Peyer's patch (tissue), 4 donors: ENCODE data around the gene EGLN2. TPM values are rescaled to one million over a fixed set of nuclear protein-coding genes. Genes with fewer than 3 reads are reported as not detected.
"Not testable (repeated sequence)": the region's sequence is repeated elsewhere in the genome, so short reads cannot be mapped to it uniquely, and the experiment has no call there.

Experiments
- DNase-seq, 3 donors: peaks; one replicate each; pipeline ENCODE4 v3.0.0-alpha.2; 2017 to 2019
- H3K27ac ChIP-seq, 4 donors: fragments of 200-600 bp; sonication (generic); one replicate each; pipeline ENCODE4 v1.5.1; 2016 to 2019
- H3K27me3 ChIP-seq, 2 donors: fragments of 200-600 bp; sonication (generic); one replicate each; pipeline ENCODE4 v1.5.1; 2019
- H3K36me3 ChIP-seq, 3 donors: fragments of 200-600 bp; sonication (generic); one replicate each; pipeline ENCODE4 v1.5.1; 2016 to 2019
- H3K4me1 ChIP-seq, 4 donors: fragments of 200-600 bp; sonication (generic); one replicate each; pipeline ENCODE4 v1.5.1; 2016 to 2019
- H3K4me3 ChIP-seq, 4 donors: fragments of 200-600 bp; sonication (generic); 1 replicate in 3 of 4; 2 replicates in 1 of 4; pipeline ENCODE4 v1.5.1; 2016 to 2019; ENCODE audit warnings: mild to moderate bottlenecking in 1 of 4
- H3K9me3 ChIP-seq, 4 donors: fragments of 200-600 bp; sonication (generic); one replicate each; pipeline ENCODE4 v1.5.1; 2016 to 2019; ENCODE audit warnings: mild to moderate bottlenecking in 1 of 4
- POLR2A ChIP-seq, 2 donors: fragments of 450-650 bp; IDR thresholded peaks; one replicate each; pipeline ENCODE4 v1.5.1; 2017; ENCODE audit warnings: antibody characterized with exemption in 2 of 2, mild to moderate bottlenecking in 2 of 2, moderate library complexity in 2 of 2
- total RNA-seq, 4 donors: library from RNA; depleted of rRNA; stranded (reverse); fragments of >200 nt; gene quantifications; one replicate each; pipeline ENCODE4 v1.1.0, GENCODE V29; 2016
- TF ChIP-seq, protein P1 (sequence below), 6 experiments: fragments of 450-650 bp in 4 of 6; fragments of 200-600 bp in 2 of 6; sonication (generic) in 1 of 6; IDR thresholded peaks; one replicate each; pipeline ENCODE4 v1.5.1; 2017 to 2019; ENCODE audit warnings: antibody characterized with exemption in 6 of 6, mild to moderate bottlenecking in 3 of 6, moderate library complexity in 1 of 6

The EGLN2 gene
- total RNA-seq, 4 donors from 2014 or later, result 75.8 to 96.6 (median 88.1) TPM

DNA sequence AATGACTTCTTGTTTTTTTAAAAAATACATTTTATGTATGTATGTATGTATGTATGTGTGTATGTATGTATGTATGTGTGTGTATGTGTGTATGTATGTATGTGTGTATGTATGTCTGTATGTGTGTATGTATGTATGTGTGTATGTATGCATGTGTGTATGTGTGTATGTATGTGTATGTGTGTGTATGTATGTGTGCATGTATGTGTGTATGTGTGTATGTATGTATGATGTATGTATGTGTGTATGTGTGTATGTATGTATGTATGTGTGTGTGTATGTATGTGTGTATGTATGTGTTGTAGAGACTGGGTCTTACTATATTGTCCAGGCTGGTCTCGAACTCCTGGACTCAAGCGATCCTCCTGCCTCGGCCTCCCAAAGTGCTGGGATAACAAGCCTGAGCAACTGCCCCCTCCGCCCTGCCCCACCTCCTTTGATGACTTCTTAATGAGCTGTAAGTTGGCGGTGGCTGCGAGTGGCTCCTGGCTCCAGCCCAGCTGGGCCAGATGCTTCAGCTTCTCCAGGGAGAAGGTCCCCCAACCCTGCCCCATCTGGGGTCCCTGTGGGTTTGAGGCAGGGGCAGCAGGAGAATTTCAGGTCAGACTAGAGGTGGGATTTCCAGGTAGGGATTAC is 26.6 kb downstream of the EGLN2 start:
- not testable (repeated sequence) for H3K4me1 ChIP-seq, H3K27me3 ChIP-seq, DNase-seq, H3K27ac ChIP-seq, H3K4me3 ChIP-seq, H3K36me3 ChIP-seq, H3K9me3 ChIP-seq

DNA sequence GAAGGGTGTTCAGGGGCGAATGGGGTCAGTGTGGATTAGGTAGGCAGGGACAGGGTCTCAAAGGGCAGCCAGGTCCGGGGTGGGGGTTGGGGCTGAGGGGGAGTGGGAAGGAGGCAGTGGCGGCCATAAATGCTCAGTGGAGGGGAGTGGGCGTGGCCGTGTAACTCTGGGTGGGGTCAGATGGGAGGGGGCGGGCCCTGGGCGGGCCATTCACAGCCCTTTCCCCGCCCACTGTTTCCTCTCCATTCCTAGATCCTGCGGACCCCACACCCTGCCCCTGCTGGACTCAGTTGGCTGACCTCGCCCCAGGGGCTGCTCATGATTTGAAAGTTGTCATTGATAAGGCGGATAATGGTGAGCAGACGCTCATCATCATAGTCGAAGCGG is 27.3 kb downstream of the EGLN2 start:
- not testable (repeated sequence) for H3K4me1 ChIP-seq, H3K4me3 ChIP-seq, H3K27me3 ChIP-seq, DNase-seq, H3K9me3 ChIP-seq, H3K36me3 ChIP-seq, H3K27ac ChIP-seq

DNA sequence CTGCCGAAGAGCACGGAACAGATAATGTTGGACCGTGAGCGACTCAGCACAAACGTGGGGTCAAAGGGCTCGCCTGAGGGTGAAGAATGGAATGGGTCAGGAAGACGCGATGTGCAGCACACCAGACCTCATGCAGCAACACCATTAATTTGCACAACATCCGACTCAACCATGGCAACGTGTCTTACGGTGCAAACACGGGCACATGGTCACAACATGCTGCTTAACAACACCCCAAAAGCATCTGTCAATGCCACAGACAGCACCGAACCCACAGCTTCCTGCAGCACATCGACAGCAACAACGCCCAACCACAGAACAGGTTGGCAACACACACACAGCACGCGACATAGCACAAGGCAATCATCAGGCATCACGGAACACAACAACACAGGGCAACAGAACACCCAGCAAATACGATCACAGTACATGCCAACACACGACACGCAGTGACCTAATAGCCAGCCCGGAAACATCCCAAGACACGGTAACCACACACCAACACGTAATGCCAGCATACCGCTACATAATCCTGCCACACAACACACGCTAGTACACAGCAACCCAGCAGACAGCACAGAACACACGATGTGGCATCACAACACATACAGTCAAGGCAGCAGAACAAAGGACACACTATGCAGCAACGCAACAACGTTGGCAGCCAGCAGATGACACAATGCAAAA is 27.9 kb downstream of the EGLN2 start:
- H3K4me1 ChIP-seq, result peaks cover 0 to 14% (median 0%) of the 10 kb centered on the region in 4 donors
- not testable (repeated sequence) for H3K4me3 ChIP-seq, H3K27me3 ChIP-seq, H3K27ac ChIP-seq, DNase-seq, H3K9me3 ChIP-seq, H3K36me3 ChIP-seq

DNA sequence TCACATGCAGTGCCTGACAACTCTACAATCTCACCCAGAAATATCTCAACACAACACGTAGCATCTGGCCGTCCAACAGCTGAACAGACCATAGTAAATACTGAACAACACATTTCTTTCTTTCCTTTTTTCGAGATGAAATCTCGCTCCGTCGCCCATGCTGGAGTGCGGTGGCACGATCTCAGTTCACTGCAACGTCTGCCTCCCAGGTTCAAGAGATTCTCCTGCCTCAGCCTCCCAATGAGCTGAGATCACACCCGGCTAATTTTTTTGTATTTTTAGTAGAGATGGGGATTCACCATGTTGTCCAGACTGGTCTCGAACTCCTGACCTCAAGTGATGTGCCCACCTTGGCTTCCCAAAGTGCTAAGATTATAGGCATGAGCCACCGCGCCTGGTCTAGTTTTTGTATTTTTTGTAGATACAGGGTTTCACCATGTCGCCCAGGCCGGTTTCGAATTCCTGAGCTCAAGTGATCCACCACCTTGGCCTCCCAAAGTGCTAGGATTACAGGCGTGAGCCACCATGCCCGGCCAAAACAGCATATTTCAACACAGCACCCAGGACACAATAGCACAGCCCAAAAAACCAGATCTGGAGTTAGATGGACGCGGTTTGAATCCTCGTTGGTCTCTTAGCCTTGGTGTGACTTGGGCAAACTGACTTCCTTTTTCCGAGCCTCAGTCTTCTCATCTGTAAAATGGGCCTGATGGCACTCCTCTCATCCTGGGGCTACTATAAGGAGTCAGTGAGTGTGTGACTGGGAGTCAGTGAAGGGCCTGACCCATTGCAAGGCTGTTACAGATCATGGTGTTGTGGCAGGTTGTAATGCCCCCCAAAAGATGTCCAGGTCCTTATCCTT is 28.6 kb downstream of the EGLN2 start:
- Histone ChIP-seq H3K27ac (no peak overlapping the region), H3K4me1 (peaks cover 0 to 12% (median 0%) of the 10 kb centered on the region in 4 donors), H3K27me3 (no peaks in the 10 kb centered on the region), H3K9me3 (no peaks in the 10 kb centered on the region), H3K4me3 (no peak overlapping the region), H3K36me3 (peaks cover 0 to 4% (median 0%) of the 10 kb centered on the region in 3 donors)
- TF ChIP-seq, protein P1, sequence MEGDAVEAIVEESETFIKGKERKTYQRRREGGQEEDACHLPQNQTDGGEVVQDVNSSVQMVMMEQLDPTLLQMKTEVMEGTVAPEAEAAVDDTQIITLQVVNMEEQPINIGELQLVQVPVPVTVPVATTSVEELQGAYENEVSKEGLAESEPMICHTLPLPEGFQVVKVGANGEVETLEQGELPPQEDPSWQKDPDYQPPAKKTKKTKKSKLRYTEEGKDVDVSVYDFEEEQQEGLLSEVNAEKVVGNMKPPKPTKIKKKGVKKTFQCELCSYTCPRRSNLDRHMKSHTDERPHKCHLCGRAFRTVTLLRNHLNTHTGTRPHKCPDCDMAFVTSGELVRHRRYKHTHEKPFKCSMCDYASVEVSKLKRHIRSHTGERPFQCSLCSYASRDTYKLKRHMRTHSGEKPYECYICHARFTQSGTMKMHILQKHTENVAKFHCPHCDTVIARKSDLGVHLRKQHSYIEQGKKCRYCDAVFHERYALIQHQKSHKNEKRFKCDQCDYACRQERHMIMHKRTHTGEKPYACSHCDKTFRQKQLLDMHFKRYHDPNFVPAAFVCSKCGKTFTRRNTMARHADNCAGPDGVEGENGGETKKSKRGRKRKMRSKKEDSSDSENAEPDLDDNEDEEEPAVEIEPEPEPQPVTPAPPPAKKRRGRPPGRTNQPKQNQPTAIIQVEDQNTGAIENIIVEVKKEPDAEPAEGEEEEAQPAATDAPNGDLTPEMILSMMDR (IDR thresholded peaks at IDR 0.05), result no peak
- no peak for TF ChIP-seq POLR2A (IDR thresholded peaks at IDR 0.05)
- DNase-seq, result no peak

DNA sequence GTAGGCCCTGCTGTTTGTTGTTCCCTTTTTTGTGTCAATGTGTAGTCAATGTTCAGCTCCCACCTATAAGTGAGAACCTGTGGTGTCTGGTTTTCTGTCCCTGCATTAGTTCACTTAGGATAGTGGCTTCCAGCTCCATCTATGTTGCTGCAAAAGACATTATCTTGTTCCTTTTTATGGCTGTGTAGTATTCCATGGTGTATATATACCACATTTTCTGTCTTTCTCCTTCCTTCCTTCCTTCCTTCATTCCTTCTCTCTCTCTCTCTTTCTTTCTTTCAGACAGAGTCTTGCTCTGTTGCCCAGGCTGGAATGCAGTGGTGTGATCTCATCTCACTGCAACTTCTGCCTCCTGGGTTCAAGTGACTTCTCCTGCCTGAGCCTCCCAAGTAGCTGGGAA is 30.2 kb downstream of the EGLN2 start:
- peaks cover 0 to 10% (median 0%) of the 10 kb centered on the region in 4 donors for H3K4me1 ChIP-seq
- no peak for DNase-seq
- peaks cover 0 to 4% (median 0%) of the 10 kb centered on the region in 3 donors for H3K36me3 ChIP-seq
- TF ChIP-seq, protein P1 (IDR thresholded peaks at IDR 0.05), result no peak
- TF ChIP-seq POLR2A (IDR thresholded peaks at IDR 0.05), result no peak
- no peak overlapping the region for H3K27ac ChIP-seq
- no peaks in the 10 kb centered on the region for H3K27me3 ChIP-seq
- no peak overlapping the region for H3K4me3 ChIP-seq
- no peaks in the 10 kb centered on the region for H3K9me3 ChIP-seq

DNA sequence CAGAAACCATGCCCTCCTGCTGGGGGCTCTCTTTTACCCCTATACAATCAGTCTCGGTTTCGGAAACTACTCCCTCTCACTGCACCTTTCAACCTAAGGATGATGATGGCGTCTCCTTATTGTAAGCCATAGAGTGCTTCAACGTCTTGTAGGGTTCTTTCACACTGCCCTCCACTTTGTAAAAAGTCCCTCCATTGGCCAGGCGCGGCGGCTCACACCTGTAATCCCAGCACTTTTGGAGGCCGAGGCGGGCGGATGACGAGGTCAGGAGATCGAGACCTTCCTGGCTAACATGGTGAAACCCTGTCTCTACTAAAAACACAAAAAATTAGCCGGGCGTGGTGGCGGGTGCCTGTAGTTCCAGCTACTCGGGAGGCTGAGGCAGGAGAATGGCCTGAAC is 31.8 kb downstream of the EGLN2 start:
- not testable (repeated sequence) for DNase-seq, H3K27ac ChIP-seq, H3K27me3 ChIP-seq, H3K4me3 ChIP-seq, H3K36me3 ChIP-seq, H3K4me1 ChIP-seq, H3K9me3 ChIP-seq

DNA sequence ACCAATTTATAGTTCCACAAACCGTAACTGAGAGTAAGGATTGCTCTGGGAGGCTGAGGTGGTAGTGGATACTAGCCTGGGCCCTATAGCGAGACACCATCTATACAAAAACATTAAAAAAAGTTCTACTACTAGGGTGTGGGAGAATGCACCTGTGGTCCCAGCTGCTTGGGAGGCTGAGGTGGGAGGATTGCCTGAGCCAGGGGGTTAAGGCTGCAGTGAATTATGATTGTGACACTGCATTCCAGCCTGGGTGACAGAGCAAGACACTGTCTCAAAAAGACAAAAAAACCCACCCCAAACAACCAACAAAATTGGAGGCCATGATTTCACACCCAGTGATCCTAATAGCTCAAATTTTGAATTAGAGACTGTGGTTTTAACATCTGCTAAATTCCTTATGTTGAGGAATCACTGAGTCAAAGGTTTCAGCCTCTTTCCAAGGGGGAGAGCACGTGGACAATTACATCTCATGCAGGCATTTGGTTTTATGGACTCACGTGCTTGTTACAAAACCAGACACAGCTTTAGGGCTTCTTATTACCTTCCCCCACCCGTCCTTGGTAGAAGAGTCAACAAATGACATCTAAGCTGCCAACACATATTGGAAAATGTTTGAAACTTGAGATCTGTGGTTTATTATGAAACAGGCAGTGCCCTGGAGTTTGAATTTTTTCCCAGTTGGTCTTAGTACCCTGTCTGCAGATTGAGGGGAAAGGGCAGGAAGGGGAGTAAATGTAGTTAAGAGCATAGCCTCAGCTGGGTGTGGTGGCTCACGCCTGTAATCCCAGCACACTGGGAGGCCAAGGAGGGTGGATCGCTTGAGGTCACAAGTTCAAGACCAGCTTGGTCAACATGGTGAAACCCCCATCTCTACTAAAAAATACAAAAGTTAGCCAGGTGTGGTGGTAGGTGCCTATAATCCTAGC is 32.8 kb downstream of the EGLN2 start:
- H3K4me1 ChIP-seq, result peaks cover 0 to 10% (median 0%) of the 10 kb centered on the region in 4 donors
- H3K27ac ChIP-seq, result peak overlapping the region in 1 of 4 donors; percentile 84
- no peak overlapping the region for H3K4me3 ChIP-seq
- H3K27me3 ChIP-seq, result no peaks in the 10 kb centered on the region
- no peak for DNase-seq
- no peaks in the 10 kb centered on the region for H3K9me3 ChIP-seq
- peaks cover 0 to 4% (median 0%) of the 10 kb centered on the region in 3 donors for H3K36me3 ChIP-seq
- TF ChIP-seq, protein P1 (IDR thresholded peaks at IDR 0.05), result no peak
- no peak for TF ChIP-seq POLR2A (IDR thresholded peaks at IDR 0.05)

DNA sequence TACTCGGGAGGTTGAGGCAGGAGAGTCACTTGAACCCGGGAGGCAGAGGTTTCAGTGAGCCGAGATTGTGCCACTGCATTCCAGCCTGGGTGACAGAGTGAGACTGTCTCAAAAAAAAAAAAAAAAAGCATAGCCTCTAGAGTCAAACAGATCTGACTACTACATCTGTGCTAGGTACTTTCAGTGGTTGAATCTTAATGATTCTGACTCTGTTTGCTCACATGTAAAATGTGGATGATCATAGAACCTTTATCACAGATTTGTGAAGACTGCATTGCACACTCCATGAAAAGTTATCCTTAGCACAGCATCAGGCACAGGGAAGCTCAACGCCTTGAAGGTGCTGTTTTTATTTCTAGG is 33.4 kb downstream of the EGLN2 start:
- H3K36me3 ChIP-seq, H3K27me3 ChIP-seq, H3K4me1 ChIP-seq, H3K4me3 ChIP-seq, DNase-seq, H3K9me3 ChIP-seq: not testable (repeated sequence)
- H3K27ac ChIP-seq, result peak overlapping the region in 1 of 4 donors; percentile 84

DNA sequence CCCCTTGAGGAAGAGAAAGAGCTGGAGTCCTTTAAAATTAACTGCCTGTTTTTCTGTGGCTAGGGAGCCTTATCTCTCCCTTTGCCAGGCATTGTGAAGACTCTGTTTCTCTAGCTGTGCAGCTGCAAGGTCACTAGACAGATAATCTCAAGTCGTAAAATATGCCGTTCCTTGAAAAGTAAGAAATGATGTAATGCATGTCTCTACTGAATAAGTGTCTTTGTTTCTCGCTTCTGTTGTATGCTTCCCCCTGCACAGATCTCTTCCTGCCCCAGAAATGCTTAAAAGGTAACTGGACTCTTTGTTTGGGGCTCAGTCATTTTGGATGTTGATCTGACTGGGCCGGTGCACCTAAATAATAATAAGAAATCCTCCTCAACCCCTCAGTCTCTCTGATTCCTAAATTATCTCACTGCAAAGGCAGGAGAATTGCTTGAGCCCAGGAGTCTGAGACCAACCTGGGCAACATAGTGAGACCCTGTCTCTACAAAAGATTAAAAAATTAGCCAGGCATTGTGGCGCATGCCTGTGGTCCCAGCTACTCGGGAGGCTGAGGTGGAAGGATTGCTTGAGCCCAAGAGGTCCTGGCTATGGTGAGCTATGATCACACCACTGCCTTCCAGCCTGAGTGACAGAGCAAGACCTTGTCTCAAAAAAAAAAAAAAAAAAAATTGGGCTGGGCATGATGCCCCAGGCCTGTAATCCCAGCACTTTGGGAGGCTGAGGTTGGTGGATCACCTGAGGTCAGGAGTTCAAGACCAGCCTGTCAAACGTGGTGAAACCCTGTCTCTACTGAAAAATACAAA is 34.9 kb downstream of the EGLN2 start:
- DNase-seq, H3K4me3 ChIP-seq, H3K27me3 ChIP-seq, H3K36me3 ChIP-seq, H3K27ac ChIP-seq, H3K4me1 ChIP-seq, H3K9me3 ChIP-seq: not testable (repeated sequence)
